ENCODE results near the gene CCSER2.
"Not testable (repeated sequence)": the region's sequence is repeated elsewhere in the genome, so short reads cannot be mapped to it uniquely, and the experiment has no call there.

CCSER2 gene

GRCh38 chr10:84523526-84523925 lies 195.1 kb downstream of the CCSER2 start:
- DNase-seq: no peak

DNA sequence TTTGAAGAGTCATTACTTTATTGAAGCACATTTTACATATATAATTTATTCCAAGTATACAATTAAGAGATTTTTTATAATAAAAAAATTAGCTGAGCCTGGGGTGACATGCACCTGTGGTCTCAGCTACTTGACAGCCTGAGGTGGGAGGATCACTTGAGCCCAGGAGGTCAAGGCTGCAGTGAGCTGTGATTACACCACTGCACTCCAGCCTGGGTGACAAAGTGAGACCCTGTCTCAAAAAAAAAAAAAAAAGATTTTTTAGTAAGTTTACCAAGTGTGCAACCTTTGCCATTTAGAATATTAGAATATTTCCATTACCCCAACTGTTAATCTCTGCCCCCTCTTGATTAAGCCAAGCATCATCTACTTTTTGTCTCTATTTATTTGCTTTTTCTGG lies 196.0 kb downstream of the CCSER2 start:
- no peak for DNase-seq

- no peak for DNase-seq
These were observed 196.9 kb downstream of the CCSER2 start for GRCh38 chr10:84525120-84525806.

DNA sequence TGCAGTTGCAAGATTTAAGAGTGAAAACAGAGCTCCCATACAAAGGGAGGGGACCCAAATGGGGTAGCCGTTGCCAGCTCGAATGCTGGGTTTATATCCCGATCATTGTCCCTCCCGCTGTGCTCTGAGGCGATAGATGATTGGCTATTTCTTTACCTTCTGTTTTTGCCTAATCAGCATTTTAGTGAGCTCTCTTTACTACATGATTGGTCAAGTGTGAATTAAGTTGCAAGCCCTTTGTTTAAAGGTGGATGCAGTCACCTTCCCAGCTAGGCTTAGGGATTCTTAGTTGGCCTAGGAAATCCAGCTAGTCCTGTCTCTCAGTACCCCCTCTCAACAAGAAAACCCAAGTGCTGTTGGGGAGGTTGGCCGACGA lies 197.4 kb downstream of the CCSER2 start:
- not testable (repeated sequence) for DNase-seq

DNA sequence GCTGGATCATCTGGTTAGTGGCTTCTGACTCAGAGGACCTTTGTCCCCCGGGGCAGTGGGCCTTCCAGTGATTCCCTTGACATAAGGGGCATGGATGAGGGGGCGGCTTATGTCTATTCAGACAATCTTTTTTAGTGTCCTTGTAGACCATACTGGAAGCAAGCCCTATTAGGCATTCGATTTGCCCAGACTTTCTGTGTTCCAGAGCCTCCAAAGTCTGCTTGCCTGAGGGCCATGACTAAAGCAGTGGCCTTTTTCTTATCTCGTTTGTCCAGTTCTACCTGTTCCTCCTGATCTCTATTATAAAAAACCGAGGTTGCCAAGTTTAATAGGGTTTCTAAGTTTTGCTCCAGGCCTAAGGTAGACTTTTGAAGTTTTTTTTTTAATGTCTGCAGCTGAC lies 199.0 kb downstream of the CCSER2 start:
- not testable (repeated sequence) for DNase-seq

DNA sequence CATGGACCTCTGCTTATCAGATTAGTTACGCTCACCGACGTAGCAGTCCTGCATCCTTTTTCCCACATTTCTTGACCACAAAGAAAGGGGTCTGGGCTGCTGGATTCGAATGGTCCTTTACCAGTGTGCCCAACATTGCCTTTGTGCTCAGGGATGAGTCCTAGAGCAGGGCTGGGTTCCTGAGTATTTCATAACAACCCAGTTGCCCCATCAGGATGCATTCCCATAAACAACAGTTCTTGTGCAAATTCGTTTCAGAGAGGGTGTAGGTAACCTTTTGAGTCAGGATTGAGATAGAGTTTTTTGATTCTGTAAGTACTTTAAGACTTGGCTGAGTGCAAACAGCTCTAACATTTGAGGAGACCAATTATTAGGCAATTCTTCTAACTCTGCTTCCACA lies 200.1 kb downstream of the CCSER2 start:
- DNase-seq: not testable (repeated sequence)

GRCh38 chr10:84530724-84531325 lies 202.4 kb downstream of the CCSER2 start:
- no peak for DNase-seq

DNA sequence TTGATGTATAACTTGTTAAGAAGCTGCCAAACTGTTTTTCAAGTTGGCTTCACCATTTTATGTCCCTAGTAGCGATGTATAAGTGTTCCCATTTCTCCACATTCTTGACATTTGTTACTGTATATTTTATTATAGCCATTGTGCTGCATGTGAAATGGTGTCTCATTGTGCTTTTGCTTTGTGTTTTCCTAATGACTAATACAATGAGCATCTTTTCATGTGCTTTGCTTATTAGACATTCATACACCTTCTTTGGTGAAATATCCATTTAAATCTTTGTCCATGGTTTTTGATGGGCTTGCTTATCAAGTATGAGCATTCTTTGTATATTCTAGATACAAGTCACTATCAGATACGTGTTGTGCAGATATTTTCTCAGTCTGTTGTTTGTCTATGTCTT lies 203.0 kb downstream of the CCSER2 start:
- DNase-seq: no peak

GRCh38 chr10:84534168-84534567 lies 205.8 kb downstream of the CCSER2 start:
- no peak for DNase-seq

- DNase-seq: peak; percentile 65
These were observed 209.1 kb downstream of the CCSER2 start for GRCh38 chr10:84537447-84537931.

DNA sequence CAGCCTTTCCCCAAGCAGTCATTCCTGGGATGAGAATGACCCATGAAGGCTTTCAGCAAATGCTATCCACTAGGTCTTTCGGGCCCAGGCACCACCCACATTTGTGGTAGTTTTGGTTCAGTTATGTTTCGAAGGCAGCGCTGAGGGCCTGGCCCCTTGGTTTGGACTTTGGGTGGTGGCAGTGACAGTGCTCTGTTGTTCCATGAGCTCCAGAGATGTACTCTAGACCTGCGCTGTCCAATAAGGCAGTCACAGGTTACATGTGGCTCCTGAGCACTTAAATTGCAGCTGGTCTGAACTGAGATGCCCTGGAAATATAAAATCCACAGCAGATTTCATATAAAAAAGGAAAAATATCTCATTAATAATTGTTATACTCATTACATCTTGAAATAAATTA lies 209.6 kb downstream of the CCSER2 start:
- no peak for DNase-seq

DNA sequence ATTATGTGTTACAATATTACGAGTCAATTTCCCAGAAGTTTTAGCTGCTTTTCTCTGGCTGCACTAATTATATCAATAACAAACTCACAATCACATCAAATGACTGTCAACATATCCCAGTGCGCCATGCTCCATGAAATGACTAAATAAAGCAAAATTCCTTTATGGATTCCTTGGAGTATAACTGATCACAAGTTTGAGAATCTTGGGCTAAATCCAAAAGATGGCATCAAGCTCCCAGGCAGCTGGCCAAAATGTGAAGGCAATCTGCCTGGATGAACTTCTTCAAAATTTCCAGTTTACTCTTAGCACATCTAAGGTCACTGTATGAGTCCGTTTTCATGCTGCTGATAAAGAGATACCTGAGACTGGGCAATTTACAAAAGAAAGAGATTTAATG lies 210.8 kb downstream of the CCSER2 start:
- DNase-seq: no peak

- no peak for DNase-seq
These were observed 211.7 kb downstream of the CCSER2 start for GRCh38 chr10:84540022-84540616.

DNA sequence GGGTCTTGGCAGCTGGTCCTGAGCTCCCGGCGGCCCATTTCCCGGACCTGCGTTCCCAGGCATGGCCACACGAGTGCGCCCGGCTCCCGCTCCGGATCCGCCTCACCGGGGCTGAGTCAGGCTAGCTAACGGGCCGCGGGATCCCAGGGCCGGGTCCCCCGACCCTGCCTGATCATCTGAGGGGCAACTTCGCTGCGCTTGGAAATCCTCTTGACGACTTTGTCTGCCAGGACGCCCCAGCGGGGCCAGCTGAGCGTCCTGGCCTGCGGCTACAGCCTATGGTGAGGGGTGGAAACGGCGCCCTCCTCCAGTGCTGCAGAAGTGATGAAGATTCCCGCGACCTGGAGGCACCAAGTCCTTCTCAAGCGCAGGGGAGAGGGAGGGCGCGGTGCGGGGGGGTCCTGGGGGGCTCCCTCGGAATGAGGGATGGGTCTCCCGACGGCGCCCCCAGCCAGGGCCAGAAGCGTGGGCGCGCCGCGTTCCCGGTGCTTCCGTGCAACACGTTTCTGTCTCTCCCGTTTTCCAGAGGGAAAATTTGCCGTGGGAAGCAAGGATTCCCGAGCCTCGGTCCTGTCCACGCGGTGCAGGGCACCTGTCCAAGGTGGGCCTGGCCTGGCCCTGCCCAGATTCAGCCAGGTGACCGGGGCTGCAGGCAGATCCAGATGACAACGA lies 212.4 kb downstream of the CCSER2 start:
- DNase-seq: peak; percentile 36

GRCh38 chr10:84541289-84541637 lies 212.9 kb downstream of the CCSER2 start:
- DNase-seq: no peak

DNA sequence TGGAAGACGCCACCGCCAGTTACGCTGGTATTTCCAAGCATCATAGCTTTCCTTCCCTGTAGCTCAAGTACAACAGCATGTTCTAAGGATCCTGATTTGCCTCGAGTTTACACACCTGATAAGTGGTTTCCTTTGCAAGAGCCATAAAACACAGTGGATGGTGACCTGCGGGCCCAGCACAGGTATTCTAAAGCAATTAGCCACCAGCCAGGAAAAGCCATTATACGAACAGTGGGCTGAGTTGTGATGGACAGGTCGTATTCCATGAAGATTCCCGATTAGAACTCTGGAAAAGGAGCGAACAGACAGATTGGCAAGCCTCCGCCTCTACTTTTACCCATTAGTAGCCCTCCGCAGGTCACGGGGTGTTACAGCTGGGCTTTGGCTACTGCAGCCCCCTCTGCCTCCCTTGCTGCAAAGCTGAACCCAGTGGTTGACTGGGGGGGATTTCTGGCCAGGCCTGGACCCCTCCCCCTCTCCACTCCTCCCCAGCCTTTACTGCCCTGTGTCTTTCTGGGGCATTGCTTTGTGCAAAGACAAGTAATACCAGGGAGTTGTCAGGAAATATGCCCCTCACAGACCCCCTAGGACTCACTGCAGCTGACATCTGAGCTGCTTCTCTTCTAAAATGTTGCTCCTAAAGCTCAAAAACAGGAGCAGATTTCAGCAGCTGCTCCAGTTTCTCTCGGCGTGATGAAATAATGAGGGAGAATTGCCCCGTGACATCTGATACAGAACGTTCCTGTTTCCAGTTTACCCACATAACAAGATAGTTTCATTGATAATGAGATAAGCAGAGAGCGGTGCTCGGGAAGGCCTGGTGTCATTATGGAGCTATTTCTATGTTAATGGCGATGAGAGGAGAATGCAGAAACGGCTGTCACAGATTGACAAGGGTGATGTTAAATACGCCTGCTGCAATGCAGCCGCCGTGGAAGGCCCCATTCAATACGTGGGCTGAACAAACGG lies 214.4 kb downstream of the CCSER2 start:
- no peak for DNase-seq

DNA sequence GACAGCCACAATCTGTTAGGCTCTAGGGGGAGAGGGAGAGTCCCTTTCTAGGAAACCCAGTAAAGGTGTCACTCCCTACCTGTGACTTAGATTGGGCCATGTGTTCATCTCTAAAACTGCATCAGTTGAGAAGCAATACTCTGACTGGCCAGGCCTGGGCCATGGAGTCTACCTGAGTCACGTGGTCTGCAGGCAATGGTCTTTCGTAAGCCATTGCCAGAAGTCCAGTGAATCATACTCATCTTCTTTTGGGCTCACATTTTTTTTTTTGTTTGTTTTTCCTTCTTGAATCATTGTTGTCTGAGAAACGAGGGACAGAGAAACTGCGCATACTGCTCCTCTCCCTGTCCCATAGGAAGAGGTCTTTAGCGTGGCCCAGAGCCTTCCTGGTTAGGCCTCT lies 215.6 kb downstream of the CCSER2 start:
- no peak for DNase-seq

DNA sequence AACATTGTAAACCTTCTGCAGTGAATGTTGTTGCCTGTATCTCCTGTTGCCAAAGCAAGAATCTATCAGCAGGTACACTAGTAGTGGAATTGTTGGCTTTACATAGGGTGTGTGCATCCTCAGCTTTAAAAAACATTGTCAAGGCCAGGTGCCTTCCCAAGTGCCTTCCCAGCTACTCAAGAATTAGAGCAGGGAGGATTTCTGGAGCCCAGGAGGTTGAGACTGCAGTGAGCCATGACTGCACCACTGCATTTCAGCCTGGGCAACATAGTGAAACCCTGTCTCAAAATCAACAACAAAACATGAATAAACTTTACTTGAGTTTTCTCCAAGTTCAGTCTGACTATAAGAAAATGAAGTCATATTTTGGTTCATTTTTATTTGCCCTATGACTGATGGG lies 217.3 kb downstream of the CCSER2 start:
- DNase-seq: no peak

GRCh38 chr10:84546609-84547008 lies 218.2 kb downstream of the CCSER2 start:
- DNase-seq: no peak

- DNase-seq: no peak
These were observed 219.2 kb downstream of the CCSER2 start for GRCh38 chr10:84547616-84548015.

- DNase-seq: no peak
These were observed 220.5 kb downstream of the CCSER2 start for GRCh38 chr10:84548869-84549268.

GRCh38 chr10:84549368-84550165 lies 221.2 kb downstream of the CCSER2 start:
- no peak for DNase-seq

All from RPMI8226 (cell line).